H9 (cell line): ENCODE results near the gene COG2. TPM values are rescaled to one million over a fixed set of nuclear protein-coding genes. Genes with fewer than 3 reads are reported as not detected.
A peak's percentile ranks its signal among the peaks of the same experiment; 100 is the strongest.
"Not testable (repeated sequence)": the region's sequence is repeated elsewhere in the genome, so short reads cannot be mapped to it uniquely, and the experiment has no call there.

Experiments used
- DNase-seq: peaks from one replicate; pipeline ENCODE4 v3.0.0-alpha.2; 2017
- H2AFZ ChIP-seq: one replicate; pipeline ENCODE4 v1.6.1; 2013; ENCODE audit warnings: mild to moderate bottlenecking, low read length, control low read depth, moderate library complexity
- H2AK5ac ChIP-seq: 2 replicates; pipeline ENCODE4 v1.6.1; 2013; ENCODE audit warnings: low read length, control low read depth, mixed read lengths; ENCODE audit not compliant: insufficient read length
- H2BK120ac ChIP-seq: one replicate; pipeline ENCODE4 v1.6.1; 2013; ENCODE audit warnings: low read depth, mild to moderate bottlenecking, low read length, control low read depth, inconsistent platforms; ENCODE audit not compliant: poor library complexity, severe bottlenecking
- H2BK12ac ChIP-seq: 2 replicates; pipeline ENCODE4 v1.6.1; 2013; ENCODE audit warnings: low read length, control low read depth, mixed read lengths, low read depth; ENCODE audit not compliant: insufficient read length
- H2BK15ac ChIP-seq: 2 replicates; pipeline ENCODE4 v1.6.1; 2013; ENCODE audit warnings: low read depth, low read length, control low read depth
- H2BK20ac ChIP-seq: one replicate; pipeline ENCODE4 v1.6.1; 2013; ENCODE audit warnings: low read depth, mild to moderate bottlenecking, low read length, control low read depth, inconsistent platforms; ENCODE audit not compliant: poor library complexity, severe bottlenecking
- H2BK5ac ChIP-seq: 2 replicates; pipeline ENCODE4 v1.6.1; 2013; ENCODE audit warnings: low read length, control low read depth, mixed read lengths; ENCODE audit not compliant: insufficient read length
- H3K14ac ChIP-seq: 2 replicates; pipeline ENCODE4 v1.6.1; 2013; ENCODE audit warnings: low read length, control low read depth; ENCODE audit not compliant: insufficient read depth
- H3K18ac ChIP-seq: 2 replicates; pipeline ENCODE4 v1.6.1; 2013; ENCODE audit warnings: low read depth, mild to moderate bottlenecking, mixed read lengths, low read length, control low read depth; ENCODE audit not compliant: insufficient read length
- H3K23ac ChIP-seq: 2 replicates; pipeline ENCODE4 v1.6.1; 2013; ENCODE audit warnings: low read length, control low read depth, mixed read lengths, low read depth; ENCODE audit not compliant: insufficient read length
- H3K23me2 ChIP-seq: 2 replicates; pipeline ENCODE4 v1.6.1; 2013; ENCODE audit warnings: low read depth, mild to moderate bottlenecking, mixed read lengths, low read length, control low read depth; ENCODE audit not compliant: insufficient read length, poor library complexity, severe bottlenecking
- H3K27ac ChIP-seq: 2 replicates; pipeline ENCODE4 v1.5.1; 2013; ENCODE audit warnings: low read length, control low read depth, mixed read lengths, low read depth; ENCODE audit not compliant: insufficient read length
- H3K27me3 ChIP-seq: 2 replicates; pipeline ENCODE4 v1.6.1; 2013; ENCODE audit warnings: low read length, control low read depth, inconsistent platforms; ENCODE audit not compliant: insufficient read depth
- H3K4ac ChIP-seq: 2 replicates; pipeline ENCODE4 v1.6.1; 2013; ENCODE audit warnings: low read depth, mild to moderate bottlenecking, control low read depth, inconsistent platforms, low read length, moderate library complexity
- H3K4me1 ChIP-seq: 2 replicates; pipeline ENCODE4 v1.6.1; 2013; ENCODE audit warnings: low read length, control low read depth, inconsistent platforms; ENCODE audit not compliant: insufficient read depth
- H3K4me2 ChIP-seq: 2 replicates; pipeline ENCODE4 v1.6.1; 2013; ENCODE audit warnings: low read length, control low read depth, mixed read lengths; ENCODE audit not compliant: insufficient read length, insufficient read depth
- H3K56ac ChIP-seq: 2 replicates; pipeline ENCODE4 v1.6.1; 2013; ENCODE audit warnings: low read depth, mild to moderate bottlenecking, mixed read lengths, low read length, control low read depth; ENCODE audit not compliant: insufficient read length
- H3K79me1 ChIP-seq: 2 replicates; pipeline ENCODE4 v1.6.1; 2013; ENCODE audit warnings: low read depth, mild to moderate bottlenecking, moderate library complexity, low read length, control low read depth, inconsistent platforms; ENCODE audit not compliant: insufficient read depth, poor library complexity, severe bottlenecking
- H3K79me2 ChIP-seq: 2 replicates; pipeline ENCODE4 v1.6.1; 2013; ENCODE audit warnings: low read length, control low read depth, inconsistent platforms; ENCODE audit not compliant: insufficient read depth
- H3K9ac ChIP-seq: 2 replicates; pipeline ENCODE4 v1.6.1; 2013; ENCODE audit warnings: low read length, control low read depth, mixed read lengths; ENCODE audit not compliant: insufficient read length; ENCODE audit errors: extremely low read depth
- H3K9me3 ChIP-seq: one replicate; pipeline ENCODE4 v1.6.1; 2013; ENCODE audit warnings: low read depth, low read length, inconsistent platforms; ENCODE audit not compliant: control insufficient read depth
- H3T11ph ChIP-seq: one replicate; pipeline ENCODE4 v1.6.1; 2013; ENCODE audit warnings: mild to moderate bottlenecking, low read length, control low read depth, inconsistent platforms
- H4K20me1 ChIP-seq: one replicate; pipeline ENCODE4 v1.6.1; 2013; ENCODE audit not compliant: control insufficient read depth, insufficient read length, insufficient read depth
- H4K5ac ChIP-seq: 2 replicates; pipeline ENCODE4 v1.6.1; 2013; ENCODE audit warnings: low read depth, mild to moderate bottlenecking, mixed read lengths, low read length, control low read depth; ENCODE audit not compliant: insufficient read length
- H4K8ac ChIP-seq: replicated peaks from 2 replicates; pipeline ENCODE4 v1.6.1; 2013; ENCODE audit warnings: low read length, control low read depth, mixed read lengths, low read depth; ENCODE audit not compliant: insufficient read length
- H4K91ac ChIP-seq: 2 replicates; pipeline ENCODE4 v1.6.1; 2013; ENCODE audit warnings: low read depth, mild to moderate bottlenecking, moderate library complexity, mixed read lengths, low read length, control low read depth; ENCODE audit not compliant: insufficient read length
- H3K27ac Mint-ChIP-seq, 3 experiments: 2 replicates in 2 of 3; 3 replicates in 1 of 3; pipeline ENCODE4 v1.8.0; 2020 to 2021; ENCODE audit warnings: mixed read lengths in 3 of 3, mild to moderate bottlenecking in 1 of 3, moderate library complexity in 1 of 3
- H3K27me3 Mint-ChIP-seq: 2 replicates; pipeline ENCODE4 v1.8.0; 2021; ENCODE audit warnings: low read depth, mild to moderate bottlenecking, moderate library complexity, mixed read lengths
- H3K36me3 Mint-ChIP-seq, 3 experiments: 2 replicates in 2 of 3; 3 replicates in 1 of 3; pipeline ENCODE4 v1.8.0; 2020 to 2021; ENCODE audit warnings: low read depth in 3 of 3, mixed read lengths in 3 of 3; ENCODE audit not compliant: insufficient read depth in 1 of 3
- H3K4me1 Mint-ChIP-seq, 2 experiments: 2 replicates each; pipeline ENCODE4 v1.8.0; 2020; ENCODE audit warnings: mixed read lengths in 2 of 2
- H3K4me3 Mint-ChIP-seq, 2 experiments: 2 replicates in 1 of 2; 3 replicates in 1 of 2; pipeline ENCODE4 v1.8.0; 2020 to 2021; ENCODE audit warnings: mild to moderate bottlenecking in 2 of 2, mixed read lengths in 2 of 2, moderate library complexity in 1 of 2
- H3K9me3 Mint-ChIP-seq, 2 experiments: 2 replicates in 1 of 2; 3 replicates in 1 of 2; pipeline ENCODE4 v1.8.0; 2020; ENCODE audit warnings: mild to moderate bottlenecking in 2 of 2, mixed read lengths in 2 of 2, moderate library complexity in 1 of 2
- WGBS: extraction: QIAGEN DNeasy Blood & Tissue Kit; methylation state at CpG from one replicate; pipeline ENCODE4 v1.1.7; 2013; ENCODE audit warnings: missing lambda C conversion rate, low lambda C conversion rate, mixed read lengths; ENCODE audit not compliant: insufficient read length; ENCODE audit errors: extremely low coverage; 5-methylcytosine and 5-hydroxymethylcytosine counted together
- total RNA-seq: library from RNA; stranded (reverse); gene quantifications from 2 replicates; pipeline ENCODE4 v1.2.1, GENCODE V29; 2021

The COG2 gene
- total RNA-seq, 1 experiment from 2014 or later: 42.2 TPM

DNA sequence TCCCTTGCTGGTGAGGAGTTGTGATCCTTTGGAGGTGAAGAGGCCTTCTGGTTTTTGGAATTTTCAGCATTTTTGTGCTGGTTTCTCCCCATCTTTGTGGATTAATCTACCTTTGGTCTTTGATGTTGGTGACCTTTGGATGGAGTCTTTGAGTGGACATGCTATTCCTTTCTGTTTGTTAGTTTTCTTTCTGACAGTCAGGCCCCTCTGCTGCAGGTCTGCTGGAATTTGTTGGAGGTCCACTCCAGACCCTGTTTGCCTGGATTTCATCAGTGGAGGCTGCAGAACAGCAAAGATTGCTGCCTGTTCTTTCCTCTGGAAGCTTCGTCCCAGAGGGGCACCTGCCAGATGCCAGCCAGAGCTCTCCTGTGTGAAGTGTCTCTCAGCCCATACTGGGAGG lies 15.8 kb downstream of the COG2 start:
- peaks cover 14 to 30% (median 21%) of the 10 kb centered on the region in 3 experiments; a peak in 6 of 7 replicates for H3K36me3 Mint-ChIP-seq
- not testable (repeated sequence) for H3K9ac ChIP-seq, H3K56ac ChIP-seq, H2BK12ac ChIP-seq, H3K27ac ChIP-seq, H3K4me1 ChIP-seq, H3K27me3 ChIP-seq, H3K14ac ChIP-seq, H2BK5ac ChIP-seq, H2AK5ac ChIP-seq, H3K4ac ChIP-seq, H4K20me1 ChIP-seq, H4K5ac ChIP-seq, H3K4me3 Mint-ChIP-seq, H3K27me3 Mint-ChIP-seq, H2BK20ac ChIP-seq, H3K18ac ChIP-seq, H3K23me2 ChIP-seq, H3K79me2 ChIP-seq, H2AFZ ChIP-seq, H3K79me1 ChIP-seq, H2BK120ac ChIP-seq, DNase-seq, H4K8ac ChIP-seq, H3T11ph ChIP-seq, H4K91ac ChIP-seq, H3K9me3 ChIP-seq, H2BK15ac ChIP-seq, H3K4me2 ChIP-seq, H3K23ac ChIP-seq
- H3K27ac Mint-ChIP-seq: peak overlapping the region in 1 of 3 experiments; percentile 31; a peak in 1 of 7 replicates
- H3K4me1 Mint-ChIP-seq: peaks cover 14% of the 10 kb centered on the region in 2 experiments
- no CpG with 5 or more reads among the region's 1 CpG for WGBS
- peaks cover 3 to 11% of the 10 kb centered on the region in 2 experiments; a peak in 4 of 5 replicates for H3K9me3 Mint-ChIP-seq
